Peyer's patch (tissue), 4 donors: ENCODE results near the gene MGLL.

Experiments
- CTCF ChIP-seq, 6 experiments: fragments of 450-650 bp in 4 of 6; fragments of 200-600 bp in 2 of 6; sonication (generic) in 1 of 6; IDR thresholded peaks; one replicate each; pipeline ENCODE4 v1.5.1; 2017 to 2019; ENCODE audit warnings: antibody characterized with exemption in 6 of 6, mild to moderate bottlenecking in 3 of 6, moderate library complexity in 1 of 6
- POLR2A ChIP-seq, 2 donors: fragments of 450-650 bp; IDR thresholded peaks; one replicate each; pipeline ENCODE4 v1.5.1; 2017; ENCODE audit warnings: antibody characterized with exemption in 2 of 2, mild to moderate bottlenecking in 2 of 2, moderate library complexity in 2 of 2

DNA sequence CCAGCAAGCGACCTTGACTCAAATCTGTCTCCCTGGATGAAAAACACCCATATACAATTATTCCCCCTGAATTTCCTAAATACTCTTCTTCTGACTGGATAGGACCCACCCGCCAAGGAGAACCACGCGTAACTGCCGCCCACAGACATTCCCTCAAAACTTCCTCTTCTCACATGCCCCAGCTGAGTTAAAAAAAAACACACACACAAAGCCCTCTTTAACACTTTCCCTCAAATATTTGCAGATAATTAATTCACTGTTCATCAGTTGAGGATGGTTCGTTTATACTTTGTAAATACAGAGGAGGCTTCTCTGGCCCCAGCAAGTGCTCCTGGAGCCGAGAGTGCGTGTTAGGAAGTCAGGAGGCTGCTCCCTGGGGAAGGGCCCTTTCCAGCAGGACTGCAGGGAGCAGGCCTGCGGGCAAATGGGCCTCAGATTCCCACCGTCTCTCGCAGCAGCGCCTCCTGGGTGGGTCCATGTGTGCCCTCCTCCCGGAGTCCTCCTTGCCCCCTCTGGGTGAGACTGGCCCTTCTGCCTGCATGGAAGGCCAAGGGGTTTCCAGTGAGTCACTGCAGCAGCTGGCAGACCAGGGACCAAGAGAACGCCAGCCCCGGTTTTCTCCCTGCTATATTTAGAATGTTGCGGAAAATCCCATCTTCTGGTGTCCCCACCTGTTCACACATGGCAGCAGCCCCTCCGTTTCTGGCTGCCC, 46.8 kb downstream of the MGLL start:
- TF ChIP-seq CTCF (IDR thresholded peaks at IDR 0.05) (no peak), POLR2A (IDR thresholded peaks at IDR 0.05) (no peak)
